NOMO-1 treated with dmso at 0.1 percent for 144 hours (cell line): ENCODE data around the gene FAT2.

ENCODE experiments used
- DNase-seq: peaks from one replicate; lab custom pipeline; 2025; ENCODE audit not compliant: unreplicated experiment; lab: John Stamatoyannopoulos, UW

Gene FAT2, protein sequence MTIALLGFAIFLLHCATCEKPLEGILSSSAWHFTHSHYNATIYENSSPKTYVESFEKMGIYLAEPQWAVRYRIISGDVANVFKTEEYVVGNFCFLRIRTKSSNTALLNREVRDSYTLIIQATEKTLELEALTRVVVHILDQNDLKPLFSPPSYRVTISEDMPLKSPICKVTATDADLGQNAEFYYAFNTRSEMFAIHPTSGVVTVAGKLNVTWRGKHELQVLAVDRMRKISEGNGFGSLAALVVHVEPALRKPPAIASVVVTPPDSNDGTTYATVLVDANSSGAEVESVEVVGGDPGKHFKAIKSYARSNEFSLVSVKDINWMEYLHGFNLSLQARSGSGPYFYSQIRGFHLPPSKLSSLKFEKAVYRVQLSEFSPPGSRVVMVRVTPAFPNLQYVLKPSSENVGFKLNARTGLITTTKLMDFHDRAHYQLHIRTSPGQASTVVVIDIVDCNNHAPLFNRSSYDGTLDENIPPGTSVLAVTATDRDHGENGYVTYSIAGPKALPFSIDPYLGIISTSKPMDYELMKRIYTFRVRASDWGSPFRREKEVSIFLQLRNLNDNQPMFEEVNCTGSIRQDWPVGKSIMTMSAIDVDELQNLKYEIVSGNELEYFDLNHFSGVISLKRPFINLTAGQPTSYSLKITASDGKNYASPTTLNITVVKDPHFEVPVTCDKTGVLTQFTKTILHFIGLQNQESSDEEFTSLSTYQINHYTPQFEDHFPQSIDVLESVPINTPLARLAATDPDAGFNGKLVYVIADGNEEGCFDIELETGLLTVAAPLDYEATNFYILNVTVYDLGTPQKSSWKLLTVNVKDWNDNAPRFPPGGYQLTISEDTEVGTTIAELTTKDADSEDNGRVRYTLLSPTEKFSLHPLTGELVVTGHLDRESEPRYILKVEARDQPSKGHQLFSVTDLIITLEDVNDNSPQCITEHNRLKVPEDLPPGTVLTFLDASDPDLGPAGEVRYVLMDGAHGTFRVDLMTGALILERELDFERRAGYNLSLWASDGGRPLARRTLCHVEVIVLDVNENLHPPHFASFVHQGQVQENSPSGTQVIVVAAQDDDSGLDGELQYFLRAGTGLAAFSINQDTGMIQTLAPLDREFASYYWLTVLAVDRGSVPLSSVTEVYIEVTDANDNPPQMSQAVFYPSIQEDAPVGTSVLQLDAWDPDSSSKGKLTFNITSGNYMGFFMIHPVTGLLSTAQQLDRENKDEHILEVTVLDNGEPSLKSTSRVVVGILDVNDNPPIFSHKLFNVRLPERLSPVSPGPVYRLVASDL (N-terminal part only)

DNA sequence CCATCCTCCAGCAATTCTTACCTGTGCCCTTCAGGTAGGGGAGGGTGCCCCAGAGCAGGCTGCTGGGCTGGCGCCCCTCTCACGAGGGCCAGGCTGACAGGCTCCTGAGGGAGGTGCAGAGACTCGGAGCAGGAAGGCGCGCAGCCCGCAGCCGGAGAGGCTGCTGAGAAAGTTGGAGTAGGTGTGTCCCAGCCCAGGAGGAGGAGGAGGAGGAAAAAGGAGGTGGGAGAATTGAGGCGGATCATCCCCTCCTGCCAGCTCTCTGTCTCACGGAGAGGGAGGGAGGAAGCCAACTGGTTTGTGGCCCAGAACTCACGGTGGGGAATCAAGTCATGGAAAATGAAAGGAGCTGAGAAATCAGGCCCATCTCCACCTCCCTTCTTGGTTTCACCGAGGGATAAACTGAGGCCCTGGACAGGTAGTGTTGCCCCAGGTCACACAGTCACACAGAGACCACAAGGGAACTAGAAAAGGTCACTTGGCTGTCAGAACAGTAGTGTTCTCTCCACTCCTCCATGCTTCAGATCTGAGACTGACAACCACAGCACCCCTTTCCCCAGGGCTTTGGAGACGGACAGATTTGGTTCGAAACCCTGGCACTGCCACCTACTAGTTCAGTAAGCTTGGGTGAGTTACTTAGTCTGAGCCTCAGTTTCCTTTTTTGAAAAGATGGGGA is at the start of gene FAT2:
Gene FAT2, minus strand, starts transcription at position 188 of the 676 bp plus-strand sequence. CDS start 22,400 bp downstream, outside the sequence.
- DNase-seq, result no peak

DNA sequence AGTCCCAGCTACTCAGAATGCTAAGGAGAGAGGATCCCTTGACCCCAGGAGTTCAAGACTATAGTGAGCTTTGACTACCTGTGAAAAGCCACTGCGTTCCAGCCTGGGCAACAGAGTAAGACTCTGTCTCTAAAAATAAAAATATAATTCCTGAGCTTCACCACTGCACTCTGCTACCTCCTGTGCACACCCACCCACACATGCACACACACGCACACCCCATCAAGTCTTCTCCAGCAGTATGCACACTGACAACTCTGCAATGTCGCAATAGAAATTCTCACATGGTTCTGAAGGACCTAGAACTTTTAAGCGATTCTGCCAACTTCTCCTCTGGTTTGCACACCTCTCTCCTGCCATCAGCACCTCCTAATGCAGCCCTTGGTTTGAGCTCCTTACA is 47.5 kb upstream of the FAT2 start:
- no peak for DNase-seq

DNA sequence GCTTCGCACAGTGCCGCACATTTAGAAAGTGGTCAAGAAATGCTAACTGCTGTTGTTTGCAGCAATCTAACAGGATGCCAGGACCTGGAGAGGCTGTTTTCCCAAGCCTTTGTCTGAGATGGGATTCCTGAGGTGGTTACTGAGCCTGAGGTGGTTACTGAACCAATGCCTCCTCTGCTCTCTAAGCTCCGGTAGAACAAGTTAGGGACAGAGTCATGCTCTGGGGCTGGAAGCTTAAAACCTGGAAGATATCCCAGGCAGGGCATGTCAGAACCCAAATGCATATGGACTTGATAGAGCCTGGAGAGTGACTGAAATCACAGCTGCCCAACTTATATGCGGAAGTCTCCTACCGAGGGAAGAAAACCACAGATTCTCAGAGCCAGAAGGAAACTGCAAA is 46.5 kb upstream of the FAT2 start:
- DNase-seq, result no peak

DNA sequence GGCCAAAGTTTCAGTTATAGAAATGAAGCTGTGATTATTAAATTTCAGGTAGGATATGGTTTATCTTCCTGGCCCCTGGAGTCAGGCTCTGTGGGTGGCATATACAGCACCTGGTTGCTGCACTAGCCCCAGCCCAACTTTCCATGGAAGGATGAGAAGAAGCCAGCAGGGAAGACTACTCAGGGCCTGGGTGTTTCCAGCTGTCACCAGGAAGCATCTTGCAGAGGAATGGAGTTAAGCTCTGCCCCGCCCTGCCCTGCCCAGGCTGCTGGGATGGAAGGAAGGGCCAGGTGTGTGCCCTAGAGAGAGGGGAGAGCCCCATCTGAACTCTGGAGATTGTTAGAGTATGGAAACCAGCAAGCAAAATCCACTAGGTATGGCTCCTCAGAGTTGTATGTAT is 42.8 kb upstream of the FAT2 start:
- no peak for DNase-seq

DNA sequence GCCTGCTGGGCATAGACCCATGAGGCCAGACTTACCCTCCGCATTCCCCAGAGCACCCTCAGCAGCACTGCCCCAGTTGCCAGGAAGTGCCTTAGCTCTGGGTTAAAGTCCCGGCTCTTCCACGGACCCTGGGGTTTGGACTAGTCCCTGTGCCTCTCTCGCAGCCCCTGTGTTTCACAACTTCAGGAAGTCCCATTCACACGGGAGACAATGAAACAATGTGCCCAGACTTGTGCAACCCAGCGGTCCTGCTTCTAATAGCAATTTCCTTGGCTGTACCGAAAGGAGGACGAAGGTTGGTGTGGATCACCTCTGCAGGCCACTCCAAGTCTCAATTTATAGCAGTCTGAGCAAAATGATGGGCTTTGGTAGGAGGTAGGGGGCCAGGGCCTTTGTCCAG is 41.8 kb upstream of the FAT2 start:
- no peak for DNase-seq

DNA sequence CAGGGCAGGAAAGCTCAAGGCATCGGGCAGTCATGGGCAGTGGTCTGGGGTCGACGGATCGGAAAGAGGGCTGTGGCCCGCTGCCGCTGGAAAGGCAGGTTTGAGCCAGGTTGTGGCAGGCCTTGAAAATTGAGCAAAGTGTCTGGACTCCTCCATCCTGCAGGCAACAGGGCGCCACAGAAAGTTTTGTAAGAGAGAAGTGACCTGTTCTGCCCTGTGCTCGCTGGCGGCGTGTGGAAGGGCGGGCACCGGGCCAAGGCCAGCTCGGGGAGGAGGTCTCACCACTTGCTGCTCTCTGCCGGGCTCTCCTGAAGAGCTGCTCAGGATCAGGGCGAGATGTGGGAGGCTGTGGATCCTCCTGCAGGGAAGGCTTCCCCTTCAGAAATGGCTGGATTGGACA is 41.4 kb upstream of the FAT2 start:
- DNase-seq, result no peak

DNA sequence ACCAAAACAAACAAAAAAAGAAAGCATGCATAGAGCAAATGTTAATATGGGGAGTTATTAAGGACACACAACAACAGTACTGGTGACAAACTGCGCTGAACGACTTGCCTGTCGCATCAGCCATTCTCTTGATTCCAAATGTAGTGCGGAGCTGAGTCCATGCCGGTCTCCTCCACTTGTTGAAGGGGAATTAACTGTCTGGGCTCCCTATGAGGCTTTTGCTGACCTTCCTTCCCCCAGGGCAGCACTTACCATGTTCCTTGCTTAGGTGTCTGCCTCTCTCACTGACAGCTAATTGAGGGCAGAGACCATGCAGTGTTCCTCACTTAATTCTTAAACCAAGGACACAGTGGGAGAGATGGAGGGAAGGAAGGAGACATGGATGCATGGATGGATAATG is 40.8 kb upstream of the FAT2 start:
- no peak for DNase-seq

DNA sequence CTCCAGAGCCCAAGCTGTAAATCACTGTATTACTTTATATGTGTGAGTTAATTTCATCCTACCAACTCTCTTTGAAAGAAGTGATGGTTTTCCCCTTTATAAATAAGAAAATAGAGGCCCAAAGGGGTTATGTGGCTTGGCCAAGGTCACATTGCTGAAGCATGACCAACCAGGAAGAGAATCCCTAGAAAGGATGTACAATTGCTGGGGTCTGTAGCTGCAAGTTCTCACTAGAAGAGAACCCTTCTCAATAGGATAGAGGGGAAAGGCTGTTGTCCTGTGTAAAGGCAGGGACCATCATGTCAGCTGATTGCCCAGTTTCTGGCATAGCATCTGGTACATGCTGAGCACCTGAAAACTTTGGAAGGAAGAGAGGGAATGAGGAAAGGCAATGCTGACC is 39.0 kb upstream of the FAT2 start:
- DNase-seq, result no peak

DNA sequence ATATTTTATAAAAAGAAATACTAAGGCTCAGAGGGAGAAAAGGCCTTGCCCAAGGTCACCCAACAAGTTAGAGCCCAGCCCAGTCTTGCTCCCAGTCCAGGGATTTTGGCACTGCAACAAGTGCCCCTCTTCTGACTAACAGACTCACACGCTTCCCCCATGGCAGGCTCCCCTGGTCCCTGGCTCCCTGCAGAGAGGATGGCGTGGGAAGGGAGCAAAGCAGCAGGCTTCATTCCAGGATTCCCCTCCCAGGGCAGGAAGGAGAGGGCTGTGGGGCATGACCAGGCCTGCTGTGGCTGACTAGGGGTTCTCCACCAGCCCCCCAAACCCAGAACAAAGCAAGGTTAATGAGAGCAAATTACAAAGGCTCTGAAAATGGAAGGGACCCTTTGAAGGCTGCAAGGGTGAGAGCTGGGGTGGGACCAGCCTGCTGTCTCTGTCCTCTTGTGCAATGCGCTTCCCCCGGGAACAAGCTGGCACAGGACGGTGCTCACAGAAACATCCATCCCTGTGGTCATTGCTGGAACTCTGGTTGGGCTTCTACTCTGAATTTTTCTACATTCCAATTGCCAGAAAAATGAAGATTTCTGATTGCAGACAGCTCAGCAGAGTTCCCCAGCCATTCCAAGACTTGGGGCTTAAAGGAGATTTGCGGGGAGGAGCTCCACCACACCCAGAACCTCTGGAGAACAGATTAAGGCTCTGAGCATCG is 37.1 kb upstream of the FAT2 start:
- no peak for DNase-seq

DNA sequence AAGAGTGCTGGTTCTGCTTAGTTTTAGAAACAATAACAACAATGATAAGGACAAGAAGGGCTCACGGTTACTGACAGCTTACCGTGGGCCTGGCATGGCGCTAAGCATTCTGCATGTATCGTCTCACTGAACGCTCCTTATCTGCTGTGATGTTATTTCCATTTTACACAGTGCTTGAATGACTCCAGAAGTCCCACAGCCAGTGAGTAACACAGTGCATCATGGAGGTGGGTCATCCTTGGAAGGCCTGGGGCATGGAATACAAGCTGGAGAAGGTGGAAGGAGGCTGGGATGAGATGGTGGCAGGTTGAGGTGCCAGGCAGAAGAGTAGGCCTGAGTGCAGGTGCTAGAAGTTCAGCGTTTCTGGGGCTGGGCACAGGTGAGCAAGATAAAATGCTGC is 36.5 kb upstream of the FAT2 start:
- no peak for DNase-seq

DNA sequence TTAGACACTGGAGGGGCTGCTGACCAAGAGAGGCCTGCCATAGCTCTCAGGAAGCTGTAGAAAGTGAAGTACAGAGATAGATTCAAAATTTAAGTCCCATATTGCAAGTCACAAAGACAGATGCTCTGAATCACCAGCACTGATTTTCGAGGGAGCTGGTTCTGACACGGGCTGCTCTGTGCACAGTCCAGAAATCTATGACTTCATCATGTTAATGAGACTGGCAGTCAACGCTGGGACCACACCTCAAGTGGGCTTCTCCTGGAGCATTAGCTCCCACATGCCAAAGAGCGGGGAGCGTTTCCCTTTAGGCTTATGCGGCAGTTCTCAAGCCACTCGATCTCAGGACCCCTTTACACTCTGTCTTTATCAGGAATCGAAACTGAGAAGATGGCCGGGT is 34.2 kb upstream of the FAT2 start:
- DNase-seq, result no peak

DNA sequence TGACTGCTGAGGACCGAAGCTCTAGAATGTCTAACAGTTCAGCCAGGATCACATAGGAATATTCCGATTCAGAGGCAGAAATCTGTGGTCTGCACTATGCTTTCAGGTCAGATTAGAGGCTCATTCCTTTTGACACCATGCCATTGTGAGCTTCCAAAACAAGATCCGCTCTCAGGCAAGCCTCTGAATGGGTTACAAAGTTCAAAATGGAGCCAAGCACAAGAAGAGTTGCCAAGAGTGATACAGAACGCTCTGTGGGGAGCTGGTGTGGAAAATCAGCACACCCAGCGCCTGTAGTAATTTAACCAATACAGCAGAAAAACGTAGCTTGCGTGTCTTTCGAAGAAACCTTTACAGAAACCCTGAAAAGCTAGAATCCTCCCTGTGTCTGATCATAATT is 33.3 kb upstream of the FAT2 start:
- no peak for DNase-seq

DNA sequence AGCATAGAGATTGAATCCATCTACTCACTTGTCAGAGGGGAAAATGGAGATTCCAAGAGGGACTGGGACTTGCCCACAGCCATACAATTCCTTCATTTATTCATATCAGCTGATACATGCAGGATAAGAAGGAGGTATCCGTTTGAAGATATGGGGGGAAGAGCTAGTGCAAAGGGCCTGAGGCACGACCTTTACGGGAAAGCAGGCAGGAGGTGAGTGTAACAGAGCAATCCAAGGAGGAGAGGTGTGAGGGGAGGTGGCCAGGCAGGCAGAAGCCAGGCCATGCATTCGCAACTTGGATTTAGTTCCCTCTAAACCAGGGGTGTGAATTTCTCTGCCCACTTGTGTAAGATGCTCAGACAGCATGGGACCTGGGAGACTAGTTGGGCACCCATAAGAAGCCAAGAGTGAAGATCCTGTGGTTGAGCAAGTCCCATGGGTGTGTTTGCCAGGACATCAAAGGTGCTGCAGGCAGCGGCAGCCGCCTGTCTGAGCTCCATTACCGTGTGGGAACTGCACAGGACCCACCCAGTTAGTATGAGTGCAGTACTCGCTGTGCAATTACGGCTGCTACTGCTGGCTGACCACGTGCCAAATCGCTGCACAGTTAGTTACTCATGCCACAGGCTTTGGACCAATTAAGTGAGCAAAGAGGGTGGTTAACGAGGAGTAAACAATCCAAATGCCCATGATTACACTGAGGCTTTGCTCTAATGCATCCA is 31.4 kb upstream of the FAT2 start:
- no peak for DNase-seq

DNA sequence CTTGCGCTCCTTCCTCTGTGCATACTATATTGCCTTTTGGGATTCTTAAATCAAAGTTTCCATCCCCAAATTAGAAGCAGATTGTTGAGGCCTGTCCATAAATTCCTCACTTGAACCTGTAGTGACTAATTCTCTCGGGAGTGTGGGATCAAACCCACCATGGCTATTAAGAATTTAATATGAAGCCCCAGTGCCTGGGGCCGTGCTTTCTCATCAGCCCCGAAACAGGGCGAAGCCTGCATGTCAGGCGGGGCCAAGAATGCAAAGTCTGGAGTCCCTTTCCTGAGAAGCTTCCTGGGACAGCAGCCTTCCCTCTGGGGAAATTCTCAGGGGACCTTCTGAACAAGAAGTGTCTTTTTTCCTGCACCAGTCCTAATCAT is 29.3 kb upstream of the FAT2 start:
- DNase-seq, result no peak

DNA sequence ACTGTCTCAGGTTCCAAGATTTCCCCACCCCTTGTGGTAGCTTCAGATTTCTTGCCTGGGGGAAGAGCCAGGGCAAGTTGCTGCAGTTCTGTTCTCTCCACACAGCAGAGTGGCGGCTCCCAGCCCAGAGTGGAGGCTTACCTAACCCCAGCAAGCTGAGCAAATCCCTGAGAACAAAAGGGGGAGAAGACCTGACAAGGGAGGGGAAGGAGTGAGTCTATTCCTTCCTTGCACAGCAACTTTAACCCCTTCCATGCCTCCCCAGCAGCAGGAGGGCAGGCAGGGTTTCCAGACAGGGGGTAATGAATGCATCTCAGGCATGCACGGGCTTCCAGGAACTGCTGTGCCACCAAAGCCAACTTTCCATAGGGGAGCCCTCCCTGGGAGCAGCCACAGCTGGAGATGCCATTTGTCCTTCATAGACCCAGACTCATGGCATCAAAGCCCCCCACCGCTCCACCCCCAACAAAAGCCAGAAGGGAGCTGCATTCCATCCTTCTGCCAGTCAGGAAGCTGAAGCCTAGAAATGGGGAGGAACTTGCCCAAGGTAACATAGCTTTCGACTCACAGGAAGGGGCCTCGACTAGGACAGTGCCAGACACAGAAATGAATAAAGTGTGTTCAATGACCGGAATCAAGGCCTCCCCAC is 28.8 kb upstream of the FAT2 start:
- no peak for DNase-seq

DNA sequence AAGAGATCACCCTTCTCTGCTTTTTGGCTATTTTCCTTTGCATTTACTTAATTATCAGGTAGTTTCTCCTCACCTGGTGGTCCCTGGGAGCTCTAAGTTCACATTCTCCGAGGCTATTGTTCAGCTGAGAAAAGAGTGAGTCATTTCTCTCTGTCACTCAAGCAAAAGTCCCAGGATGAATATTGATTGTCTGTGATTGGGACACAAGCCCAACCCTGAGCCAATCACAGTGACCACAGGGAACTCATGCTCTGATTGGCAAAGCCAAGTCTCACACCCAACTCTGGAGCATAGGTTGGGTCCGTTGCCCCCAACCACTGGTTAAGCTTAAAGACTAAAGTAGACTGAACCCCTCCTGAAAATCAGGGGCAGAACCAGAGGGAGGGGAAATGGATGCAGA is 27.8 kb upstream of the FAT2 start:
- no peak for DNase-seq

DNA sequence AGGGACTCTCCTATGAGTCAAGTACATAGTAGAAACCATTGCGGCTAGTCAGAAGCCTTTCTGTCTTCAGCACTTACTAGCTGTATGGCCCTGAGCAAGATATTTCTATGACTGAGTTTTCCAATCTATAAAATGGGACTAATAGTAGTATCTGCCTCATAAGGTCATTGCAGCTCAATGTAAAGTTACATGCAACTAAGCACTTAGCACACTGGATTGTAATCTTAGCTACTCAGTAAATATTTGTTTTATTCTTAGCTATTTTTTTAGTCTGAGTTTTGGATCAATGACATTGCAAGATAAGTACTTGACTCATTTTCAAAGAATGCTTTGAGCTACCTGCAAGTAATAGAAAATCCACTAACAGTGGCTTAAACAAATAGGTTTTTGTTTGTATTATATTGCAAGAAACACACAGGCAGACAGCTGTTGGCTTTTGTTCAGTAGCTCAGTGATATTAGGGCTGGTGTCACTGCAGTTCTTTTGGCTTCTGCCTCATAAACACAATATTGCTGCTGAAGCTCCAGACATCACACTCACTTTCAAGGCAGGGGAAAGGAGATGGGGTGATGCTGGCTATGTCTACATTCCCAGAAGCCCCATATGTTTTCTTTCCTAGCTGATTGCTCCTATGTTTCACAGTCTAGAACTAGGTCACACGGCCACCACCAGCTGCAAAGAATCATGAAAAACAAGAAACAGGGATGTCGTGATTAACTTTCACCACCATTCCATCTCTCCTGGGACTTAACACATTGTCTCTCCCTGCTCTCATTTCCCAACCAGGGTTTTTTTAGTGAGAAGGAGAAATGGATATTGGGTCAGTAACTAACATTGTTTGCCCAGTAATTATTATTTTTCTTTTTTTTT is 26.9 kb upstream of the FAT2 start:
- DNase-seq, result no peak

DNA sequence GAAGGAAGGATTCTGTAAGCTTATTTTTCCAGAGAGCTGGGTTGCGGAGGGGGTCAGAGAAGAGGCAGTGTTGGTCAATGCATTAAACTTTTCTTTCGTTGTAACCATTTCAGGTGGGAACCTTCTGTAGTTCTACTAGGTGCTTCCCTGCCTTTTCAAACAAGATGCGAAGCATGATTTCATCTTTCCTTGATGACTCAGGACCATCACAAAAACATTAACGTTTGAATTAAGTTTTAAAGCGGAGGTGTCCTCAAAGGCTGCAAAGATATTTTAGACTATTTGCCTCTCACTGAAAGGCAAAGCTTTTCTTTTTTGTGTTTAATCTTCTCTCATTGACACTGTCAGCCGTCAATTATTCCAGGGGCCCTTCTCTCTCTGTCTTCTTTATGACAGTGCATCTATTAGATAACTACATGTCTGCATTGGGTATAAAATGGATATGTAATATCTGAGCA is 26.3 kb upstream of the FAT2 start:
- no peak for DNase-seq
